ENCODE results near the gene FOXI1. TPM values are rescaled to one million over a fixed set of nuclear protein-coding genes. Genes with fewer than 3 reads are reported as not detected.

Gene FOXI1
- total and polyA plus RNA-seq, 2 donors (not counting 3 experiments of a cell fraction or from before 2014, with no cell fraction given), result not detected

GRCh38 chr5:170132976-170133448 lies 27.3 kb downstream of the FOXI1 start:
- H3K27ac ChIP-seq (ENCODE audit: insufficient read depth, low read depth, low read length), result peak overlapping the region; percentile 42
- FAIRE-seq (peak; percentile 47), DNase-seq (ENCODE audit: low read depth, low spot score) (no peak)
- H3K27me3 ChIP-seq (ENCODE audit: control insufficient read depth in 2 of 2, insufficient read depth in 2 of 2, low read length in 2 of 2), result no peaks in the 10 kb centered on the region
- no peak overlapping the region for H3K9ac ChIP-seq (replicated peaks; ENCODE audit: extremely low read depth, insufficient read depth, low read length)
- no peaks in the 10 kb centered on the region for H3K36me3 ChIP-seq (ENCODE audit: control insufficient read depth in 2 of 2, extremely low read depth in 1 of 2, insufficient read depth in 2 of 2, low read length in 2 of 2)
- dilution Hi-C loops (cut with MboI; ENCODE audit: extremely low pct_ligation_motif_present, low sequenced_read_pairs) (no loop called here), intact Hi-C loops (cut with micrococcal nuclease) (loop anchor here (1.0 to 10.0 kb wide), 2 partner anchors 18 to 778 kb away; no protein-coding TSS in a partner anchor)
- no peaks in the 10 kb centered on the region for H3K9me3 ChIP-seq (replicated peaks; ENCODE audit: control insufficient read depth, insufficient read depth, low read length)
- POLR2A ChIA-PET, result no interaction called here
- H3K79me2 ChIP-seq (ENCODE audit: control insufficient read depth, insufficient read depth, low read length), result no peaks in the 10 kb centered on the region
- no TSS peak for BruUV-seq (replicated peaks)
- H3K9me1 ChIP-seq (replicated peaks; ENCODE audit: control insufficient read depth, extremely low read depth, insufficient read depth, low read length), result no peaks in the 10 kb centered on the region
- TF ChIP-seq JUN (IDR thresholded peaks at IDR 0.05; ENCODE audit: borderline replicate concordance, insufficient read depth, insufficient read length, low read depth), result no peak
- no peak for TF ChIP-seq GATA2 (IDR thresholded peaks at IDR 0.05; ENCODE audit: insufficient read depth, insufficient read length, low read depth, low read length)
- TF ChIP-seq MYC (IDR thresholded peaks at IDR 0.05; ENCODE audit: low read depth, low read length), result no peak
- no peak for TF ChIP-seq POLR2AphosphoS5 (IDR thresholded peaks at IDR 0.05; ENCODE audit: insufficient read depth, low read depth, low read length)
- no peak for TF ChIP-seq EZH2 (IDR thresholded peaks at IDR 0.05; ENCODE audit: borderline replicate concordance, low read depth, low read length, severe bottlenecking)
- TF ChIP-seq FOS (IDR thresholded peaks at IDR 0.05; ENCODE audit: borderline replicate concordance, insufficient read depth, low read length), result no peak
- no peak for TF ChIP-seq MAX (IDR thresholded peaks at IDR 0.05; ENCODE audit: insufficient read depth, insufficient read length)
- TF ChIP-seq CTCF (IDR thresholded peaks at IDR 0.05; ENCODE audit: extremely low read depth in 1 of 2, insufficient read depth in 1 of 2, low read depth in 1 of 2, low read length in 2 of 2), result no peak
- no peak for TF ChIP-seq POLR2A (IDR thresholded peaks at IDR 0.05; ENCODE audit: low read depth, low read length)
- H3K4me1 ChIP-seq (ENCODE audit: control insufficient read depth, extremely low read depth, insufficient read depth, low read length), result peaks cover 53% of the 10 kb centered on the region
- peak overlapping the region; percentile 19 for H3K4me2 ChIP-seq (ENCODE audit: insufficient read depth, low read length)
- no peak overlapping the region for H3K4me3 ChIP-seq (replicated peaks in 1 of 3; ENCODE audit: insufficient read depth in 1 of 3, low read depth in 1 of 3, low read length in 3 of 3)
- H2AFZ ChIP-seq (ENCODE audit: low read depth, low read length), result no peak overlapping the region
- no peaks in the 10 kb centered on the region for H4K20me1 ChIP-seq (replicated peaks; ENCODE audit: control insufficient read depth, extremely low read depth, insufficient read depth, low read length)
- CTCF ChIA-PET, result interaction anchor here (0.9 to 1.4 kb wide), 8 partner anchors 9 to 153 kb away, joined by 3 to 7 read pairs (median 4); partner anchors contain the start of gene INSYN2B
